Heart left ventricle (tissue), 16 donors: ENCODE data around the gene ATG2B. TPM values are rescaled to one million over a fixed set of nuclear protein-coding genes. Genes with fewer than 3 reads are reported as not detected.

ENCODE experiments used
- ATAC-seq, 4 donors: fragments of 200-7000 bp; cut with Tn5 transposase; one replicate each; pipeline ENCODE4 v1.9.1; 2020 to 2022; ENCODE audit warnings: moderate library complexity in 4 of 4, mild to moderate bottlenecking in 3 of 4, moderate number of reproducible peaks in 1 of 4
- DNase-seq, 5 donors: peaks; one replicate each; pipeline ENCODE4 v3.0.0-alpha.2; 2020
- H3K27ac ChIP-seq, 12 donors: fragments of 200-600 bp; sonication (generic) in 4 of 12; one replicate each; pipeline versions ENCODE4 v1.5.0 to v1.8.0; 2016 to 2022; ENCODE audit warnings: mild to moderate bottlenecking in 2 of 12
- H3K27me3 ChIP-seq, 9 donors: fragments of 200-600 bp; sonication (generic) in 2 of 9; one replicate each; pipeline versions ENCODE4 v1.5.1 to v1.8.0; 2016 to 2022; ENCODE audit warnings: mild to moderate bottlenecking in 3 of 9
- H3K36me3 ChIP-seq, 9 donors: fragments of 200-600 bp; sonication (generic) in 2 of 9; one replicate each; pipeline versions ENCODE4 v1.5.0 to v1.8.0; 2018 to 2022; ENCODE audit warnings: mild to moderate bottlenecking in 2 of 9
- H3K4me1 ChIP-seq, 12 donors: fragments of 200-600 bp; sonication (generic) in 4 of 12; one replicate each; pipeline versions ENCODE4 v1.5.0 to v1.8.0; 2016 to 2022; ENCODE audit warnings: mild to moderate bottlenecking in 3 of 12
- H3K4me3 ChIP-seq, 12 donors: fragments of 200-600 bp; sonication (generic) in 4 of 12; one replicate each; pipeline versions ENCODE4 v1.5.0 to v1.8.0; 2017 to 2022; ENCODE audit warnings: mild to moderate bottlenecking in 9 of 12, moderate library complexity in 4 of 12
- H3K9me3 ChIP-seq, 12 donors: fragments of 200-600 bp; sonication (generic) in 4 of 12; one replicate each; pipeline versions ENCODE4 v1.5.0 to v1.8.0; 2016 to 2022; ENCODE audit warnings: mild to moderate bottlenecking in 1 of 12
- POLR2A ChIP-seq, 2 donors: fragments of 450-650 bp; IDR thresholded peaks; one replicate each; pipeline ENCODE4 v1.6.1; 2017; ENCODE audit warnings: antibody characterized with exemption in 2 of 2, mild to moderate bottlenecking in 2 of 2, moderate library complexity in 2 of 2
- WGBS, 4 donors: extraction: QIAGEN DNeasy Blood & Tissue Kit in 2 of 4; methylation state at CpG; one replicate each; pipeline versions ENCODE4 v1.1.5 to v1.1.7; 2013 to 2018; 5-methylcytosine and 5-hydroxymethylcytosine counted together
- intact Hi-C, 10 donors: fragments of 100-400 bp; cut with DNase I; formaldehyde crosslinking; loops; one replicate each; pipeline versions ENCODE4 v1.11.1 to v1.14.2; 2022
- polyA plus RNA-seq, 2 donors: library from polyadenylated mRNA; stranded (reverse); fragments of 200-250 nt; gene quantifications; one replicate each; pipeline ENCODE4 v1.2.3, GENCODE V29; 2013
- total RNA-seq, 9 donors: library from RNA; depleted of rRNA in 2 of 9; stranded (reverse); fragments of >200 nt in 2 of 9; fragmentation: NEBNext Ultra II Directional in 3 of 9; extraction: Animal tissue kit (Norgen Biotek cat#: 25700) in 3 of 9; gene quantifications; one replicate each; pipeline versions ENCODE4 v1.1.0 to v1.2.4, GENCODE V29; 2016 to 2023
- TF ChIP-seq, protein P1 (sequence below), 12 donors: fragments of 200-600 bp; sonication (generic) in 4 of 12; IDR thresholded peaks; one replicate each; pipeline versions ENCODE4 v1.5.0 to v1.8.0; 2018 to 2022; ENCODE audit warnings: antibody characterized with exemption in 12 of 12, mild to moderate bottlenecking in 5 of 12
- donor health status: ischemic (EF 13 %, LVEDD 7.1; RV severe dilation, severe dysfunction).
- donor health status: healthy with polysubstance abuse.
- donor health status: DM: no; HTN: yes; CAD: no.
- donor health status: DM: no; HTN: no; CAD: no.
- donor health status: ischemic (EF 25% LVEDD 6.9; RV normal size, moderate dysfunction).
- donor health status: ischemic (EF 25% LVEDD 5.7; RV mildly dilated, moderate dysfunction).
- donor health status: healthy.
- donor health status: DM: yes; HTN: yes; CAD: no.
- donor health status: ischemic (EF 35%, LVEDD 5.7; RV mildly dilated, moderate dysfunction).
- donor health status: nonischemic (EF 11% LVEDD 7.7; RV severe dilation, severe dysfunction).
- donor health status: DM: yes; HTN: yes; CAD: no.
- donor health status: PGD.
- donor health status: ischemic (EF 29% LVEDD 5.4; RV normal size, mild dysfunction).
- donor health status: nonischemic (EF 23%, LVEDD 6.1; RV moderate dilation, normal function).

The ATG2B gene
- total and polyA plus RNA-seq, 11 donors = 2.7 to 19.5 (median 15.6) TPM

DNA sequence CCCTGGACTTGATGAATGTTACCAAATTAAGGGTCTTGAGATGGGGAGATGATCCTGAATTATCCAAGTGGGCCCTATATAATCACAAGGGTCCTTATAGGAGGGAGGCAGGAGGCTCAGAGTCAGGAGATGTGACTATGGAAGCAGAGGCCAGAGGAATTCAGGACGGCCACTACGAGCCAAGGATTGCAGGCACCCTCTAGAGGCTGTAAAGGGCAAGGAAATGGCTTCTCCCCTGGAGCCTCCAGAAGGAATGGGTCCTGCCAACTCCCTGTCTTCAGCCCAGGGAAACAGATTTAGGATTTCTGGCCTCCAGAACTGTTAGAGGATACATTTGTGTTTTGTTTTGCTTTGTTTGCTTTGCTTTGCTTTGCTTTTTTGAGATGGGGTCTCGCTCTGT lies 98.3 kb downstream of the ATG2B start:
- no peak overlapping the region for H3K4me3 ChIP-seq
- peaks cover 0 to 7% (median under 1%) of the 10 kb centered on the region in 12 donors for H3K9me3 ChIP-seq
- no peaks in the 10 kb centered on the region for H3K4me1 ChIP-seq
- H3K27ac ChIP-seq = no peak overlapping the region
- no peaks in the 10 kb centered on the region for H3K36me3 ChIP-seq
- peaks cover 0 to 2% (median 0%) of the 10 kb centered on the region in 9 donors for H3K27me3 ChIP-seq
- intact Hi-C loops = loop anchor here in 1 of 10 donors (5.0 kb wide), 1 partner anchor 253 kb away; no protein-coding TSS in a partner anchor
- WGBS, 4 donors = 72 to 79% (median 74%) methylated on average over 3 of the region's 3 CpGs
- TF ChIP-seq, protein P1, sequence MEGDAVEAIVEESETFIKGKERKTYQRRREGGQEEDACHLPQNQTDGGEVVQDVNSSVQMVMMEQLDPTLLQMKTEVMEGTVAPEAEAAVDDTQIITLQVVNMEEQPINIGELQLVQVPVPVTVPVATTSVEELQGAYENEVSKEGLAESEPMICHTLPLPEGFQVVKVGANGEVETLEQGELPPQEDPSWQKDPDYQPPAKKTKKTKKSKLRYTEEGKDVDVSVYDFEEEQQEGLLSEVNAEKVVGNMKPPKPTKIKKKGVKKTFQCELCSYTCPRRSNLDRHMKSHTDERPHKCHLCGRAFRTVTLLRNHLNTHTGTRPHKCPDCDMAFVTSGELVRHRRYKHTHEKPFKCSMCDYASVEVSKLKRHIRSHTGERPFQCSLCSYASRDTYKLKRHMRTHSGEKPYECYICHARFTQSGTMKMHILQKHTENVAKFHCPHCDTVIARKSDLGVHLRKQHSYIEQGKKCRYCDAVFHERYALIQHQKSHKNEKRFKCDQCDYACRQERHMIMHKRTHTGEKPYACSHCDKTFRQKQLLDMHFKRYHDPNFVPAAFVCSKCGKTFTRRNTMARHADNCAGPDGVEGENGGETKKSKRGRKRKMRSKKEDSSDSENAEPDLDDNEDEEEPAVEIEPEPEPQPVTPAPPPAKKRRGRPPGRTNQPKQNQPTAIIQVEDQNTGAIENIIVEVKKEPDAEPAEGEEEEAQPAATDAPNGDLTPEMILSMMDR (IDR thresholded peaks at IDR 0.05) = peak in 1 of 12 donors; percentile 3
- TF ChIP-seq POLR2A (IDR thresholded peaks at IDR 0.05) = no peak
- ATAC-seq = no peak
- DNase-seq = no peak

- DNase-seq (no peak), ATAC-seq (no peak)
Observed at GRCh38 chr14:96264200-96264553, 99.0 kb downstream of the ATG2B start.

DNA sequence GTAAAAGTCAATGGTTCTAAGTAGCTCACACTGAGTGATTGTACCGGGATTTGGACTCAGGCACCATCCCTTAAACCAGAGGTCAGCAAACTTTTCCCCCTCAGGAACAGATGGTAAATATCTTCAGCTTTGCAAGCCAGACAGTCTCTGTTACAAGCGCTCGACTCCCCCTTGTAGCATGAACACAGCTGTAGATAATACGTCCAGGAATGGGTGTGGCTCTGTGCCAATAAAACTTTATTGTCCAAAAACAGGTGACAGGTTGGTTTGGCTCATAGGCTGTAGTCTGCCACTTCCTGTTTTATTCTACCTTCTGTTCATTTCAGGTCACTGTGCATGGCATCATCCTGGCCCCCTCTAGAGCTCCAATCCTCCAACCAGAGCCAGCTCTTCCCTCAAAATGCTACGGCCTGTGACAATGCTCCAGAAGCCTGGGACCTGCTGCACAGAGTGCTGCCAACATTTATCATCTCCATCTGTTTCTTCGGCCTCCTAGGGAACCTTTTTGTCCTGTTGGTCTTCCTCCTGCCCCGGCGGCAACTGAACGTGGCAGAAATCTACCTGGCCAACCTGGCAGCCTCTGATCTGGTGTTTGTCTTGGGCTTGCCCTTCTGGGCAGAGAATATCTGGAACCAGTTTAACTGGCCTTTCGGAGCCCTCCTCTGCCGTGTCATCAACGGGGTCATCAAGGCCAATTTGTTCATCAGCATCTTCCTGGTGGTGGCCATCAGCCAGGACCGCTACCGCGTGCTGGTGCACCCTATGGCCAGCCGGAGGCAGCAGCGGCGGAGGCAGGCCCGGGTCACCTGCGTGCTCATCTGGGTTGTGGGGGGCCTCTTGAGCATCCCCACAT lies 99.6 kb downstream of the ATG2B start:
- Histone ChIP-seq H3K9me3 (peaks cover 0 to 13% (median 4%) of the 10 kb centered on the region in 12 donors), H3K4me1 (no peaks in the 10 kb centered on the region), H3K27ac (no peak overlapping the region), H3K36me3 (no peaks in the 10 kb centered on the region), H3K27me3 (peaks cover 0 to 2% (median 0%) of the 10 kb centered on the region in 9 donors), H3K4me3 (no peak overlapping the region)
- DNase-seq = no peak
- 84 to 86% (median 85%) methylated on average over 16 to 20 of the region's 20 CpGs for WGBS, 4 donors
- intact Hi-C loops = loop anchor here in 1 of 10 donors (5.0 kb wide), 1 partner anchor 251 kb away; no protein-coding TSS in a partner anchor
- TF ChIP-seq, protein P1 (IDR thresholded peaks at IDR 0.05) = no peak
- TF ChIP-seq POLR2A (IDR thresholded peaks at IDR 0.05) = no peak
- ATAC-seq = no peak

More at GRCh38 chr14:96264200-96264553, 99.0 kb downstream of the ATG2B start:
- H3K4me3 ChIP-seq = no peak overlapping the region
- intact Hi-C loops = loop anchor here in 1 of 10 donors (5.0 kb wide), 1 partner anchor 252 kb away; no protein-coding TSS in a partner anchor
- WGBS, 4 donors = 87 to 91% (median 89%) methylated on average over 14 of the region's 14 CpGs
- peaks cover 0 to 13% (median 4%) of the 10 kb centered on the region in 12 donors for H3K9me3 ChIP-seq
- no peaks in the 10 kb centered on the region for H3K4me1 ChIP-seq
- no peak for TF ChIP-seq POLR2A (IDR thresholded peaks at IDR 0.05)
- TF ChIP-seq, protein P1 (IDR thresholded peaks at IDR 0.05) = no peak
- no peaks in the 10 kb centered on the region for H3K36me3 ChIP-seq
- H3K27ac ChIP-seq = no peak overlapping the region
- H3K27me3 ChIP-seq = peaks cover 0 to 2% (median 0%) of the 10 kb centered on the region in 9 donors
